Inflammatory macrophage (primary cell): ENCODE measurements around the gene NDRG4.
A peak's percentile ranks its signal among the peaks of the same experiment; 100 is the strongest.

Source experiments
- DNase-seq, 2 donors: peaks; one replicate each; pipeline ENCODE4 v3.0.0-alpha.2; 2020 to 2022

Gene NDRG4

GRCh38 chr16:58510776-58511628 is 11.1 kb downstream of the NDRG4 start:
- DNase-seq, result no peak

- DNase-seq, result peak; percentile 53 to 67
These were observed 12.2 kb downstream of the NDRG4 start for GRCh38 chr16:58511933-58512815.

GRCh38 chr16:58513874-58514273 is 13.9 kb downstream of the NDRG4 start:
- DNase-seq, result no peak

GRCh38 chr16:58515125-58515870 is 15.4 kb downstream of the NDRG4 start, which contains the start of gene SETD6:
Gene SETD6, plus strand, starts transcription at chr16:58515517. Its CDS starts 21 bp downstream, at chr16:58515538.
- peak; percentile 83 to 91 for DNase-seq

GRCh38 chr16:58515871-58516767 is 16.2 kb downstream of the NDRG4 start:
- DNase-seq, result no peak

- DNase-seq, result no peak
These were observed 16.8 kb downstream of the NDRG4 start for GRCh38 chr16:58516768-58517107.

- DNase-seq, result no peak
These were observed 18.4 kb downstream of the NDRG4 start for GRCh38 chr16:58518083-58518979.

- no peak for DNase-seq
These were observed 19.0 kb downstream of the NDRG4 start for GRCh38 chr16:58518980-58519368.

GRCh38 chr16:58519707-58520106 is 19.8 kb downstream of the NDRG4 start:
- no peak for DNase-seq

GRCh38 chr16:58530179-58530578 is 30.2 kb downstream of the NDRG4 start:
- no peak for DNase-seq

GRCh38 chr16:58532414-58532813 is 32.5 kb downstream of the NDRG4 start:
- no peak for DNase-seq

- DNase-seq, result no peak
These were observed 34.0 kb downstream of the NDRG4 start for GRCh38 chr16:58533751-58534470.

- no peak for DNase-seq
These were observed 35.2 kb downstream of the NDRG4 start for GRCh38 chr16:58535100-58535499.

- DNase-seq, result no peak
These were observed 36.3 kb downstream of the NDRG4 start for GRCh38 chr16:58536278-58536677.

- DNase-seq, result no peak
These were observed 37.4 kb downstream of the NDRG4 start for GRCh38 chr16:58537124-58537906.

GRCh38 chr16:58541711-58542110 is 41.8 kb downstream of the NDRG4 start:
- no peak for DNase-seq

- DNase-seq, result no peak
These were observed 42.3 kb downstream of the NDRG4 start for GRCh38 chr16:58542291-58542690.

- DNase-seq, result no peak
These were observed 43.7 kb downstream of the NDRG4 start for GRCh38 chr16:58543685-58544084.

GRCh38 chr16:58548378-58548777 is 48.4 kb downstream of the NDRG4 start:
- no peak for DNase-seq
